Adipose tissue (tissue), 3 donors: ENCODE data around the gene PIK3R2. TPM values are rescaled to one million over a fixed set of nuclear protein-coding genes. Genes with fewer than 3 reads are reported as not detected.

ENCODE experiments used
- H3K27ac ChIP-seq: one replicate; pipeline ENCODE4 v1.5.1; 2013; ENCODE audit warnings: low read depth, low read length
- WGBS, 3 donors: extraction: QIAGEN DNeasy Blood & Tissue Kit; methylation state at CpG; one replicate each; pipeline ENCODE4 v1.1.7; 2013; 5-methylcytosine and 5-hydroxymethylcytosine counted together
- polyA plus RNA-seq, 3 donors: library from polyadenylated mRNA; stranded (reverse); fragments of 200-250 nt; gene quantifications; one replicate each; pipeline ENCODE4 v1.2.3, GENCODE V29; 2013
- donor health status: healthy with polysubstance abuse.
- donor health status: Bipolar disorder and iron deficiency.
- donor health status: healthy.

PIK3R2 gene
- polyA plus RNA-seq, 3 donors = 1.4 to 5.2 (median 1.6) TPM

DNA sequence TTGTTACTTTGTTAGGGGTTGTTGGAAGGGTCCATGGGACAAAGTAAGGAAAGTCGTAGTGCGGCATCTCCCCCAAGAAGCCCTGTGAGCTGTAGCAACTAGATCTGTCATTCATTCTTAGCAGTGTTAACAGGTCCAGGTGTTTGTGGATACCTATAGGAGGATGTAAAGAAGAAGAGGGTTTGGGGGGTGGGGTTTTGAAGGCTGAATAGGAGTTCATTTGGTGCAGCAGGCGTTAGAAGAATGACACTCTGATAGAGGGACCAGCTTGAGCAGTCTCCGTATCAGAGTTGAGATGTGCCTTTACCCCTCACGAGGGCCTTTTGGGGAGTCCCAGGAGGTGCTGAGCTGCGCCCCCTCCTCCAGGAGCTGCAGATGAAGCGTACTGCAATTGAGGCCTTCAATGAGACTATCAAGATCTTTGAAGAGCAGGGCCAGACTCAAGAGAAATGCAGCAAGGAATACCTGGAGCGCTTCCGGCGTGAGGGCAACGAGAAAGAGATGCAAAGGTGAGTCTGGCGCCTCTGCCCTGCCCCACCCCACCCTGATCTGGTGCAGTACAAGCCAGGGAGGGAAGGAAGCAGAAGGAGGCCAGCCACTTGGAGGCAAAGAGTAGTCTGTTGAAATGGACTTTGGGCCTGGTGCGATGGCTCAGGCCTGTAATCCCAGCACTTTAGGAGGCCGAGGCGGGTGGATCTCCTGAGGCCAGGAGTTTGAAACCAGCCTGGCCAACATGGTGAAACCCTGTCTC lies 13.0 kb downstream of the PIK3R2 start:
- H3K27ac ChIP-seq = no peak overlapping the region
- 97 to 99% (median 97%) methylated on average over 15 of the region's 15 CpGs for WGBS, 3 donors

DNA sequence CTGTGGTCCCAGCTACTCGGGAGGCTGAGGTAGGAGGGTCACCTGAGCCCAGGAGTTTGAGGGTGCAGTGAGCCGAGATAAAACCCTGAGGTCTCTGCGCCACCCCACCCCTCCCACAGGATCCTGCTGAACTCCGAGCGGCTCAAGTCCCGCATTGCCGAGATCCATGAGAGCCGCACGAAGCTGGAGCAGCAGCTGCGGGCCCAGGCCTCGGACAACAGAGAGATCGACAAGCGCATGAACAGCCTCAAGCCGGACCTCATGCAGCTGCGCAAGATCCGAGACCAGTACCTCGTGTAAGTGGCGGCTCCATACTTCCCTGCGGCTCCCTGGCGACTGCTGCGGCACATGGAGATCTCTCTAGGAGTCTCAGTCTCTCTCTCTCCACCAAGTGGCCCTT lies 14.0 kb downstream of the PIK3R2 start:
- no peak overlapping the region for H3K27ac ChIP-seq
- WGBS, 3 donors = 93 to 96% (median 95%) methylated on average over 21 of the region's 21 CpGs

DNA sequence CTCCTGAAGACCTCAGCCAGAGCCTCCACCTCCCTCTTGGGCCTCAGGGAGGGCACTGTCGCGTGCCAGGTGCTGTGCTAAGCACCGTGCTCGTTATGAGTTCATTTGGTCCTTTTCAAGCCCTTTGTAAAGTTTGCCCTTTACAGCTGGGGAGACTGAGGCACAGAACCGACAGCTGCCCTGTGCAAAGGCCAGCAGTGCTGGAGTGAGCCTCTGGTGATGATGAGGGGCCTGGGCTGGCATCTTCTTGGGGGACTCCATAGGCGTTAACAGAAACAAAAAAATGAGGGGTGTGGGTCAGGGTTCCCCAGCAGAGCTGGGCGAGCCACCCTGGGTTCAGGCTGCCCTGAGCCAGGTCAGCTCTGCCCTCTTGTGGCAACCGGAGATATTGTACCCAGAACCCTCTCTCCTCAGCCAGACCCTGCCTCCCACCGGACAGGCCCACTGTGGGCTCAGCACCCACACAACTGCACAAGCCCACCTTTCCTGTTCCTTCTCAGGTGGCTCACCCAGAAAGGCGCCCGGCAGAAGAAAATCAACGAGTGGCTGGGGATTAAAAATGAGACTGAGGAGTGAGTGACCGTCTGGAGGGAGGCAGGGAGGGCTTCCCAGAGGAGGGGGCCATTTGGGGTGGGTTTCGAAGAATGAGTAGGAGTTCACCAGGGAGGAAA lies 15.1 kb downstream of the PIK3R2 start:
- 68 to 74% (median 69%) methylated on average over 14 of the region's 14 CpGs for WGBS, 3 donors
- H3K27ac ChIP-seq = no peak overlapping the region

DNA sequence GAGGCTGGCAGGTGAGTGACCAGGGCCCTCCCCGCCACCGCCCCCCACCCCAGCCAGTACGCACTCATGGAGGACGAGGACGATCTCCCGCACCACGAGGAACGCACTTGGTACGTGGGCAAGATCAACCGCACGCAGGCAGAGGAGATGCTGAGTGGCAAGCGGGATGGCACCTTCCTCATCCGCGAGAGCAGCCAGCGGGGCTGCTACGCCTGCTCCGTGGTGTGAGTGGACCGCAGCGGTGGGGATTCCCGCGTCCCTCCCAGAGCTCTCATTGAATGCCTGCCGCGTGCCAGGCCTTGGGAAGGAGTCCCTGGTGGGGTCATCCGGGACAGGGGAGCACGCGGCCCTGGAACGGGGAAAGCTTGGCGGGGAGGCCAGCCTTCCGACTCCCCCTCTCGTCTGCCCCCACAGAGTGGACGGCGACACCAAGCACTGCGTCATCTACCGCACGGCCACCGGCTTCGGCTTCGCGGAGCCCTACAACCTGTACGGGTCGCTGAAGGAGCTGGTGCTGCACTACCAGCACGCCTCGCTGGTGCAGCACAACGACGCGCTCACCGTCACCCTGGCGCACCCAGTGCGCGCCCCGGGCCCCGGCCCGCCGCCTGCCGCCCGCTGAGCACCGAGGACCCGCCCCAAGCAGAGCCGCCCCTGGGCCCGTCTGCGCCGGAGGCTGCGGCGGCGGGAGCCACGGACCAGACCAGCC lies 15.9 kb downstream of the PIK3R2 start:
- WGBS, 3 donors = 93 to 96% (median 94%) methylated on average over 44 to 66 of the region's 66 CpGs
- H3K27ac ChIP-seq = no peak overlapping the region

DNA sequence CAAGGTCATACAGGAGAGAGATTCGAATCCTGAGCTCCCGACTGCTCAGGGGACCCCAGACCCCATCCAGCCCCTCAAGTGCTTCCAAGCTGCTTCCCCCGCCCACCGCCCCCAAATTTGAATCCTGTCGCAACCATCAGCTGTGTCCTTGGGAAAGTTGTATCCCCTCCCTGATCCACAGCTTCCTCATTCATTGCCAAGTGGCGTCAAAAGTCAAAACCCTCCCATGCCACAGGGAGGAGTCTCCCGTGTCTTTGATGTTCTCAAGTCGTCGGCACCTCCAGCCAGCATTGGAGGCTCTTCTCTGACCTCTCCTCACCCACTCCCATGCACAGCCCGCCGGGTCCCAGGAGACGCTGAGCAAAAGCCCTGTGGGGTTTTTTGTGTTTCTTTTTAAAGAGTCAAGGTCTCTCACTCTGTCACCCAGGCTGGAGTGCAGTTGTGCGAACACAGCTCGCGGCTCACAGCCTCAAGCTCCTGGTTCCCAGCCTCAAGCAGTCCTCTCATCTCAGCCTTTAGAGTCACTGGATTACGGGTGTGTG lies 17.8 kb downstream of the PIK3R2 start:
- WGBS, 3 donors = 45 to 46% (median 45%) methylated on average over 16 of the region's 16 CpGs
- H3K27ac ChIP-seq = no peak overlapping the region

DNA sequence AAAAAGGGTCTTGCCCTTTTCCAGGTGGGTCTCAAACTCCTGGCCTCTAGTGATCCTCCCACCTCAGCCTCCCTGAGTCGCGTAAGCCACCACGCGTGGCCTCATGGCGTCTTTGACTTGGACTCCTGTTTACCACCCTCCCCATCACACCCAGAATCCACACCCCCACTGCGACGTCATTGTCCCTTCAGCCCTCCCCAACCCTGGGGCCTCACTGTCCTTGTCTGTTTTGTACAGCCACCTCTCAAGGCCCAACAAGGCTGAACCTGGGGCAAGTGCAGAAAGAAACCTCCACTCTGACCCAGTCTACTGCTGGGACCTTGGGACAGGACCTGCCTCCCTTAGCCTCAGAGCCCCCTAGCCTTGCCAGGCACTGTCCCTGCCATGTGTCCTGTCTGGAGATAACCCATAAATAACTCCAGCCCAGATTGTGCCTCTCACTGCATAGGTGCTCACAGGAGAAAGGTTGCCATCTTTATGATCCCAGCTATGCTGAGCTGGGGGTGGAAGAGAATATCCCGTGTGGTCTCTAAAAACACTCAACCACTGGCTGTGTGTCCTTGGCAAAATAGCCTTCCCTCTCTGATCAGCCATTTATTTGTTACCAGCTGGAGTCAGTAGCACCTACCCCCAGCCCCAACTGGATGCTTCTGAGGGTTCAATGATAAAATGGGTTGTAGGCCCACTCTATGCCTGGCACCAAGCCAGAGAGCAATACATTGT lies 18.8 kb downstream of the PIK3R2 start:
- WGBS, 3 donors = 87 to 93% (median 92%) methylated on average over 8 of the region's 8 CpGs
- H3K27ac ChIP-seq = no peak overlapping the region

DNA sequence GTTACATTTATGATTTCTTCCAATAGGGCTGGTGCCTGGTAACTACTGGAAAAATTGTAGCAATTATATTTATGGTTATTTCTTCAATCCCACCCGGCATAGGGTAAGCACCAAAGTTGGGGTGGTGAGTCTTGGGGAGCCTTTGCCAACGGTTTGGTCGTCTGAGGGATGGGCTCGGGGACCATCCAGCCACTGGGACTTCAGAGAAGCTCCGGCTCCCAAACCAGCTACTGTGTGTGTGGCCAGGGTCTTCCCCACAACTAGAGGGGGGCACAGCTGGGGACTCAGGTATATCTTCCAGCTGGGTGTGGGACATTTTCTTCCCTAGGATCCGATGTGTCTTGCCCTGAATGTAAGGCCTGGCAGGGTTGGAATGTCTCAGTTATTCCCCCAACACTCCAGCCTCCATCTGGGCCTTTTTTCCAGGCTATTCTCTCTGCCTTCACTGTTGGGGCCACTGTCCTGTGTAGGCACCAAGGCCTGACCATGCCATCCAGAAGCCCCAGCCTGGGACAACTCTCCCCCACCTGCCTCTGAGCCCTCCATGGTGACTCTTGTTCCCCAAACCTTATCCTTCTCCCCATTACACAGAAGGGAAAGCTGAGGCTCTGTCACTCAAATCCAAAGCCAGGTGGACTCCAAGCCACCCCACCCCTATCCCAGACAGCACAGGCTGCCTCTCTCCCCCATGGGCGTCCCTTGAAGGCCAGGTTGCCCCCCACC lies 19.5 kb downstream of the PIK3R2 start:
- no peak overlapping the region for H3K27ac ChIP-seq
- 87 to 93% (median 88%) methylated on average over 7 of the region's 7 CpGs for WGBS, 3 donors

DNA sequence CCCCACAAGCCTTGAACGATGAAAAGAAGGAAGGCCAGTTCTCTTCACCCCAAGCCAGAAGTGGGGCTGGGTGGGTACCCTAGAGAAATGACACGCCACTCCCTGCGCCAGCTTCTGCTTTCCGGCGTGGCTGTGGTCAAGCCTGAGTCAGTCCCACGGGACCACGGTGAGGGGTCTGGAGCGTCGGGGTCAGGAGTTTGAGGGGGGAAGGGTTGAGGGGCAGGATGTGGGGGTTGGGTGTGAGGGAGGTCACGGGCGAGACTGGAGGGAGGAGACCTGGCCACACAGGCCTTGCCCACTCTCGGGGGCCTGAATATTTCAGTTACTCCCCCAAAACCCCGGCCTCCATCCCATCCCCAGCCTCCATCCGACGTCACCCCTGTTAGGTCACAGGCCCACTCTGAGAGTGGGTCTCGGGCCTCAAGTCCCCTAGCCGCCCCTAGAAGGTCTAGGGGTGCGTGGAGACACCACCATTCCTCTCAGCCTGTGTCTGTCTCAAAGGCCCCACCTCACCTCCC lies 20.1 kb downstream of the PIK3R2 start:
- WGBS, 3 donors = 25 to 62% (median 33%) methylated on average over 16 to 18 of the region's 18 CpGs
- H3K27ac ChIP-seq = no peak overlapping the region

DNA sequence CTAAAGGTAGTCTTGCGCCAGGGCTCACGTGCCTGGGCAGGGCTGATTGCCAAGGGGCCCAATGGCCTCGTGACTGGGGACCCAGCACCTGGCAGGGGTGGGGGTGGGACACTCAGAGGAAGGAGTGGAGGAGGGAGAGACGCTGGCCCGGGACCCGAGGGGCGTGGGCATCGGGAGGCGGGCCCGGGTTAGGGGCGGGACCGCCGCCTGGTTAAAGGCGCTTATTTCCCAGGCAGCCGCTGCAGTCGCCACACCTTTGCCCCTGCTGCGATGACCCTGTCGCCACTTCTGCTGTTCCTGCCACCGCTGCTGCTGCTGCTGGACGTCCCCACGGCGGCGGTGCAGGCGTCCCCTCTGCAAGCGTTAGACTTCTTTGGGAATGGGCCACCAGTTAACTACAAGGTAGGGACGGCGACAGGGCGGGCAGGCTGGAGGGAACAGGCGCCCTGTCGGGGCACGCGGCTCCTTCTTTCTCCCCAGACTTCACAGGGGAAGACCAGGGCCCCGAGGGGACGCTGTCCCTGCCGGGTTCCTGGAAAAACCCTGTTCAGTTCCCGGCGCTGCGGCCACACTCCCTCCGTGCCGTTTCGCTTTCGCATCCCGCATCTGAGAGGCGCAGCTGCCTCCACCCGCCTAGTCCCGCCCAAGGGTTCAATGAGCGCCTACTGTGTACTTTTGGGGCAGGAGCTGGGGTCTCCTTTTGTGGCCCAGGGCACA lies 20.8 kb downstream of the PIK3R2 start, which contains the start of gene IFI30:
IFI30 (plus strand) TSS at position 242 of the 717 bp plus-strand sequence; CDS start at position 271, 29 bp downstream.
- no peak within 1 kb of the TSS for H3K27ac ChIP-seq
- WGBS, 3 donors = 0 to 1% (median 0%) methylated on average over 39 to 47 of the region's 47 CpGs

DNA sequence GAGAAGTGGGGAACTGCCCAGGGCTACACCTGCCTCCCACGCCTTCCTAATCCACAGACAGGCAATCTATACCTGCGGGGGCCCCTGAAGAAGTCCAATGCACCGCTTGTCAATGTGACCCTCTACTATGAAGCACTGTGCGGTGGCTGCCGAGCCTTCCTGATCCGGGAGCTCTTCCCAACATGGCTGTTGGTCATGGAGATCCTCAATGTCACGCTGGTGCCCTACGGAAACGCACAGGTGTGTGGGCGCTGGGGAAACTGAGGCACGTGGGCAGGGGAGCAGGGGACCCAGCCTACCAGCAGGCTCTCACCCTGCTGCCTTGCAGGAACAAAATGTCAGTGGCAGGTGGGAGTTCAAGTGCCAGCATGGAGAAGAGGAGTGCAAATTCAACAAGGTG lies 22.0 kb downstream of the PIK3R2 start:
- WGBS, 3 donors = 80 to 83% (median 82%) methylated on average over 11 of the region's 11 CpGs
- no peak overlapping the region for H3K27ac ChIP-seq

DNA sequence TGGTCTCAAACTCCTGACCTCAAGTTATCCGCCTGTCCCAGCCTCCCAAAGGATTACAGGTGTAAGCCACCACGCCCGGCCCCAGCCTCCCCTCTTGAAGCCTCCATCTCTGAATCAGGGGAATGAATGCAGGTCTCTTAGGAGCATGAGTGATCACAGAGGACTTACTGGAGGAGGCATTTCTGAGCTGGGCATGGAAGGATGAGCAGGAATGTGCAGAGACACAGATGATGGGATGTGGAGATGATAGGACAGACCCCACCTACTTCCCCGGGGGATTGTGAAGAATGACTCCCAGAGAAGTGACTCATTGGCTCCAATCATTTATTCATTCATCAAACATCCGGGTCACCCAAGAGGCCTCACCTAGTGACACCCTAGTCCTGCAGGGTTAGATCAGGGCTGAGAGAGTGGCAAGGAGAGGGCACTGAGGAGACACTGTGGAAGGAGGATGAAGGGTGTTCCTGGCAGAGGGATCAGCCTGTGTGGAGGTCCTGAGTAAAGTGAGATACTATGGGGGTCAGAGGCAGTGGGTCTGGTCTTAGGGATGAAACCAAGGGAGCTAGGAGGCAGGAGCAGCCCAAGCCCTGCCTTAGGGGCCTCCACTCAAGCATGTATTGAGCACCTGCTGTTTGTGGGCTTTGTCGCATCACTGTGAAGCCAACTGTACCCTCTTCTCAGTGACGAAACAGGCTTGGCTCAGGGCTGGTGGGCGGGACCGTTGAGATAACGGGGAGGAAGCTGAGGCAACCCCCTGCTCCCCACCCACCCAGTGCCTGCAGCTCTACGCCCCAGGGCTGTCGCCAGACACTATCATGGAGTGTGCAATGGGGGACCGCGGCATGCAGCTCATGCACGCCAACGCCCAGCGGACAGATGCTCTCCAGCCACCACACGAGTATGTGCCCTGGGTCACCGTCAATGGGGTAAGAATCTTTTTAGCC lies 23.7 kb downstream of the PIK3R2 start:
- WGBS, 3 donors = 76 to 90% (median 80%) methylated on average over 19 of the region's 19 CpGs
- H3K27ac ChIP-seq = no peak overlapping the region

DNA sequence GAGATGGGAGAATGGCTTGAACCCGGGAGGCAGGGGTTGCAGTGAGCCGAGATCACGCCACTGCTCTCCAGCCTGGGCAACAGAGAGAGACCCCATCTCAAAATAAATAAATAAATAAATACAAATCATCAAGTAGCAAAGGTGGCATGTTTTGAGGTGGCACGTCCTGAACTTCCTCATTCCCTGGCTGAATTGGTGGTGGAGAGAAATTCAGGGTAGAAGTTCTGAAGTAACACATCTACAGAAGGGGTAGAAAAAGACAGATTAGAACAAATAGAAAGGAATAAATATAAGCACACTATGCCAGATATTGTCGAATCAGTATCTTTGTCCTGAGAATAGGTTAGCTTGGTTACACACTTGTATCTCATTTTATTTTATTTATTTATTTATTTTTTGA lies 27.0 kb downstream of the PIK3R2 start:
- whole genome bisulfite sequencing, 3 donors = 82 to 88% (median 86%) methylated on average over 5 of the region's 5 CpGs
- H3K27ac ChIP-seq = no peak overlapping the region

DNA sequence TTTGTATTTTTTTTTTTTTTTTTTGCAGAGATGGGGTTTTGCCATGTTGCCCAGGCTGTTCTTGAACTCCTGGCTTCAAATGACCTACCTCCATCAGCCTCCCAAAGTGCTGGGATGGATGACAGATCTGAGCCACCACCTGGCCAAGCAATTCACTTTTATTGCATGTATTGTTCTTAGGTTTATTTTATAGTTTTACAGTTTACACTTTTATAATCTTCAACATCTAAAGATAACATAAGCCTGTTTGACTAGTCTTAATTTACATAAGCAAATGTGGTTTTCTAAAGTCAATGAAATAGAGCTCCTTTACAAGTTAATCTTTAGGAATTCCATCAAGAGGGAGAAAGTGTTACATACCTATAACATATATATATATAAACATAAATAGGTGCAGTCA lies 30.6 kb downstream of the PIK3R2 start:
- no peak overlapping the region for H3K27ac ChIP-seq

DNA sequence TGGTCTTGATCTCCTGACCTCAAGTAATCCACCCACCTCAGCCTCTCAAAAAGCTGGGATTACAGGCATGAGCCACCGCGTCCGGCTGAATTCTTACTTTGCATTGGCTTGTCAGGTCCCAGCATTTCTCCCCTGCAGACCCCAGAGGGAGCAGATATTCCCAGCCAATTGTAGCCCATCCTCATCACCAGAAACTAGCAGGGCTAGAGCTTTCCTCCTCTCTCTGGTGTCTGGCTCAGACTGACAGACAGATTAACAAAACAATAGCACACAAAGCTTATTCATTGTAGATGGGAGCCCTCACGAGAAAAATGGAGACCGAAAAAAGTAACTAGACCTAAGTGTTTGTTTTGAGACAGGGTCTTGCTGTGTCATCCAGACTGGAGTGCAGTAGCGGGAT lies 32.6 kb downstream of the PIK3R2 start:
- 69 to 73% (median 71%) methylated on average over 6 of the region's 6 CpGs for WGBS, 3 donors
- no peak overlapping the region for H3K27ac ChIP-seq

DNA sequence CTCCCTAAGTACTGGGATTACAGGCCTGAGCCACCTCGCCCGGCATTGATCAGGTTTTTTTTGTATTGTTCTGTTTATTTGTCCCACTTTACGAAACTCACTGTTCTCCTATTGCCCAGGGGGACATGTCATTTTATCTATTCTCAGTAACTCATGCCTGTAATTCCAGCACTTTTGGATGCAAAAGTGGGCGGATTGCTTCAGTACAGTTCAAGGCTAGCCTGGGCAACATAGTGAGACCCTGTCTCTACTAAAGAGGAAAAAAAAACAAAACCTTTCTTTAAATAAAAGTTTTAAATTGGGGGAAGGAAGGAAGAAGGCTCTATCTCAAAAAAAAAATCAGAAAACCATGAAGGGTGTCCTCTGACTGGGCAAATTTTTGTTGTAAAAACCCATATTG lies 37.3 kb downstream of the PIK3R2 start:
- WGBS, 3 donors = 91 to 96% (median 93%) methylated on average over 4 of the region's 4 CpGs
- no peak overlapping the region for H3K27ac ChIP-seq

DNA sequence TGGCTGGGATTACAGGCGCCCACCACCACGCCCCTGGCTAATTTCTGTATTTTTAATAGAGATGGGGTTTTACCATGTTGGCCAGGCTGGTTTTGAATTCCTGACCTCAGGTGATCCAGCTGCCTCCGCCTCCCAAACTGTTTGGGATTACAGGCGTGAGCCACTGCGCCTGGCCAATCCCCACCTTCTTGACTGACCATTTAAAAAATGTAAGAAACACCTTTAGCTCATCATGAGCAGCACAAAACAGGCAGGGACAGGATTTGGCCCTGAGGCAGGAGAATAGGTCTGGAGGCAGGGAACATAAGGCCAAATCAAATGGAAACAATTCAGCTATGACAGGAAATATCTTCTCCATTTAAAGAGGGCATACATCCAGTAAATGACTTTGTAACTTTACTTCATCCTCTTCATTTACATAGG lies 38.7 kb downstream of the PIK3R2 start:
- WGBS, 3 donors = 60 to 80% (median 72%) methylated on average over 5 of the region's 5 CpGs
- H3K27ac ChIP-seq = no peak overlapping the region
